KOPT-K1 (cell line): ENCODE measurements around the gene SERPIND1.

Experiments used
- H3K27ac ChIP-seq: fragments of 200-600 bp; sonication (generic); 2 replicates; pipeline ENCODE4 v1.5.1; 2016; ENCODE audit warnings: antibody characterized with exemption, mild to moderate bottlenecking, low read depth, low read length; ENCODE audit not compliant: poor library complexity, severe bottlenecking
- H3K36me3 ChIP-seq: fragments of 200-600 bp; sonication (generic); 2 replicates; pipeline ENCODE4 v1.5.1; 2017; ENCODE audit warnings: antibody characterized with exemption, mild to moderate bottlenecking, low read length, moderate library complexity; ENCODE audit not compliant: insufficient read depth
- H3K9me3 ChIP-seq: fragments of 200-600 bp; sonication (generic); 2 replicates; pipeline ENCODE4 v1.5.1; 2017; ENCODE audit warnings: antibody characterized with exemption, low read length, mild to moderate bottlenecking; ENCODE audit not compliant: insufficient read depth, poor library complexity, severe bottlenecking

SERPIND1 gene

DNA sequence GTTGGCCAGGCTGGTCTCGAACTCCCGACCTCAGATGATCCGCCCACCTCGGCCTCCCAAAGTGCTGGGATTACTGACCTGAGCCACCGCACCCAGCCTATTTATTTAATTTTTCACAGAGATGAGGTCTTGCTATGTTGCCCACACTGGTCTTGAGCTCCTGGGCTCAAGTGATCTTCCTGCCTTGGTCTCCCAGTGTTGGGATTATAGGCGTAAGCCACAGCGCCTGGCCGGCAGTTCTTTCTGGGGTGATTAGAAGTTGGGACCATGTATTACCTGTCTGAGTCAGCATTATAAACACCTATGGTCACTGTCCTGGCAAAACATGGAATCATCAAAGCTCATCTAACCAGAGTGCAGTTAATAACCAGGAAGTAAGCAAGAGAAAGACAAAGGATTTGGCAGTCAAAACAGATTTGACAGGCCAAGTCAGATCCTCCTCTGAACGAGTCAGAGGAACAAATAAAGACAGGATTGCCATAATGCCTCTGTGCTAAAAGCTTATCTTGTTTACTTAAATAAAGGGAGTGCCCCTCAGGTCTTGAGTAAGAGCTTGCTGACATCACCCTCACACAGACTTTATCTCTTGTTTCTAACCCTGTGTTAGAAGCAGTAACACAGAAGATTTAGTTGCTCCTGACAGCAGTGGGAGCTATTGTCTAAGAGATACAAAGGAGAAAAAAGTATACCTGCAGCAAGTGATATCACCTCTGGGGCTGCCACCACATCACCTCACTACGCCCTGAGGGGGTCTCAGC, 3.7 kb downstream of the SERPIND1 start:
- Histone ChIP-seq H3K27ac (no peak overlapping the region), H3K36me3 (peaks cover 73% of the 10 kb centered on the region), H3K9me3 (no peaks in the 10 kb centered on the region)

DNA sequence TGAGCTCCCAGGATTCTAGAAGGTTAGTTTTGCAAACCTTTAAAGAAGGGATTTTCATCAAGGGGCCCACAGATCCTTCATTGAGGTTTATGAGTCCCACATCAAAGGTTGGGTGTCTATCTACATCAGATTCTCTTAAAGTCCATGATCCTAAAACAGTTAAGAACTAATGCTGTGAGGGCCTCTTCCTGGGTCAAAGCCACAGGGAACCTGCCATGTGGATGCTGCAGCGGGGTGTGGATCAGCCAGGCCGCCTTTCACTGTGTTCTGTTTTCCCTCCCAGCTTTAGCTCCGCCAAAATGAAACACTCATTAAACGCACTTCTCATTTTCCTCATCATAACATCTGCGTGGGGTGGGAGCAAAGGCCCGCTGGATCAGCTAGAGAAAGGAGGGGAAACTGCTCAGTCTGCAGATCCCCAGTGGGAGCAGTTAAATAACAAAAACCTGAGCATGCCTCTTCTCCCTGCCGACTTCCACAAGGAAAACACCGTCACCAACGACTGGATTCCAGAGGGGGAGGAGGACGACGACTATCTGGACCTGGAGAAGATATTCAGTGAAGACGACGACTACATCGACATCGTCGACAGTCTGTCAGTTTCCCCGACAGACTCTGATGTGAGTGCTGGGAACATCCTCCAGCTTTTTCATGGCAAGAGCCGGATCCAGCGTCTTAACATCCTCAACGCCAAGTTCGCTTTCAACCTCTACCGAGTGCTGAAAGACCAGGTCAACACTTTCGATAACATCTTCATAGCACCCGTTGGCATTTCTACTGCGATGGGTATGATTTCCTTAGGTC, 5.3 kb downstream of the SERPIND1 start:
- H3K9me3 ChIP-seq: no peaks in the 10 kb centered on the region
- H3K27ac ChIP-seq: no peak overlapping the region
- H3K36me3 ChIP-seq: peaks cover 83% of the 10 kb centered on the region

DNA sequence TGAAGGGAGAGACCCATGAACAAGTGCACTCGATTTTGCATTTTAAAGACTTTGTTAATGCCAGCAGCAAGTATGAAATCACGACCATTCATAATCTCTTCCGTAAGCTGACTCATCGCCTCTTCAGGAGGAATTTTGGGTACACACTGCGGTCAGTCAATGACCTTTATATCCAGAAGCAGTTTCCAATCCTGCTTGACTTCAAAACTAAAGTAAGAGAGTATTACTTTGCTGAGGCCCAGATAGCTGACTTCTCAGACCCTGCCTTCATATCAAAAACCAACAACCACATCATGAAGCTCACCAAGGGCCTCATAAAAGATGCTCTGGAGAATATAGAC, 5.9 kb downstream of the SERPIND1 start:
- Histone ChIP-seq H3K36me3 (peaks cover 79% of the 10 kb centered on the region), H3K27ac (no peak overlapping the region), H3K9me3 (no peaks in the 10 kb centered on the region)

DNA sequence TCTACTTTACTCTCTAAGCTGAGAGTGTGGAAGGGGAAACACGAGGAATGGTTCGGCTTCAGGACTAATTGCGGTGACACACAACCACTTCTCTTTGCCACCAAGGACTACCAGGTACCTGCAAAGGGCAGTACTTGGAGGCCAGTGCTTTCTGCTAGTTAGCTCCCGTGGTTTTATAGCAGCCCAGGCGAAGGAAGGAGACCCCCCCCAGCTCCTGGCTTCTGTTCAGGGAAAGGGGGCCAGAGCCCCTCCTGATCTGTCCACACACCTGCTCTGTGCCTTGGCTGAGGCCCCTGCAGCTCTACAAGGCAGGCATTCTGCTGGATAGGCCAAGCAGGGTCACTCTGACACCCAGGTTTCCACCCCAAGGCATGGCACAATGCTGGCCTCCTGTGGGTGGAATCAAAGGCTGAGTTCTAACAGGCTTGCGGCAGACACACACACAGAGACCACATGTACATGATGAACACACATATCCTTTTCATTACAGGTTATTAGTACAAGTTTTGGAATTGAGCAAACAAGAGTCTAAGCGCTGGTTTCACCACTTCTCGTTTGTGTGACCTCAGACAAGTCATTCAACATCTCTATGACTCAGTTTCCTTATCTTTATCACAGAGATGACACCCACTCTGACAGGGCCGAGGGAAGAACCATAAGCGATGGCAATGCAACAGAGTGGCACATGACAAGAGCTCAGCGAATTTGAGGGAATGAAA, 7.5 kb downstream of the SERPIND1 start:
- H3K27ac ChIP-seq: no peak overlapping the region
- H3K9me3 ChIP-seq: no peaks in the 10 kb centered on the region
- H3K36me3 ChIP-seq: peaks cover 82% of the 10 kb centered on the region

DNA sequence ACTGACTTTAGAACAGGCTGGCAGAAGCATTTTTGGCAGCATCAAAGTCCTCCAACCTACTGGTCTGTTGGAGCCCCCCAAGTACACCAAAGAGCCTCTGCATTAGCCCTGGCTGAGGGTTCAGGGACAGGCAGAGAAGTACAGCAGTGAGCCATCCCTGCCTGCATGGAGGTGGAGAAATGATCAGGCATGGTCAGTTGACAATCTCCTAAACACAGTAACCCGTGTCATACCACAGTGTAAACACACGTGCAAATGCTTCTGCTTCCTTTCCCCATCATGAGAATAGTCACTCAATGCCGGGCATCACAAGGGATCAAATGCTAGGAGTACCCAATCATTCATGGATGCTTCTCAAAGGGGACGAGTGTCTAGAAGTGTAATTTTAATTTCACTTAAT, 8.2 kb downstream of the SERPIND1 start:
- H3K36me3 ChIP-seq: peaks cover 87% of the 10 kb centered on the region

DNA sequence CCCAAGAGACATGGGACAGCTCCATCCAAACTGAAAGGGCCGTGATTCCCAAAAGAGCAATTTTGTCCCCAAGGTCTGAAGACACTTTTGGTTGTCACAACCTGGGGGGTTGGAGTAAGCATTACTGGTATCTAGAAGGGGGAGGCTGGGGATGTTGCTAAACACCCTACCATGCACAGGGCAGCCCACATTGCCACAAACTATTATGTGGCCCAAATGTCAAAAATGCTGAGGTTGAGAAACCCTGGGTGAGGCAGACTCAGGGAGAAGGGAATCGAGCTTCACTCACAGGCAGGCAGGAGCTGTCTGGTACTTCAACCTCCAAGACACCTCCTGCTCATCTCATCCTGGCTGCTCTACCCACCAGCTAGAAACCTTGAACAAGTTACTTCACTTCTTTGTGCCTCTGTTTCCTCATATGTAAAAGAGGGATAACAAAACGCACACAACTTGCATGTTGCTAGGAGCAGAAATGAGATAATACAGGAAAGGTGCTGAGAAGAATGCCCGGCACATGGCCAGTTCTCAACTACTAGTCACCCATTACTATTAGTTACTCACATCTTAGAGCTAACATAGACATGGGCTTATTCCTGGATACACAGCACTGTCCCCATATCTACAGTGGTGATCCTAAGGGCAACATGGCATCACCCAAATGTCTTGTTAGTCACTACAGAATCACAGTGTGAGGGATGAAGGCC, 8.8 kb downstream of the SERPIND1 start:
- Histone ChIP-seq H3K27ac (no peak overlapping the region), H3K9me3 (no peaks in the 10 kb centered on the region), H3K36me3 (peaks cover 88% of the 10 kb centered on the region)

More for the DNA sequence above, 8.2 kb downstream of the SERPIND1 start:
- H3K9me3 ChIP-seq: no peaks in the 10 kb centered on the region
- H3K27ac ChIP-seq: no peak overlapping the region

DNA sequence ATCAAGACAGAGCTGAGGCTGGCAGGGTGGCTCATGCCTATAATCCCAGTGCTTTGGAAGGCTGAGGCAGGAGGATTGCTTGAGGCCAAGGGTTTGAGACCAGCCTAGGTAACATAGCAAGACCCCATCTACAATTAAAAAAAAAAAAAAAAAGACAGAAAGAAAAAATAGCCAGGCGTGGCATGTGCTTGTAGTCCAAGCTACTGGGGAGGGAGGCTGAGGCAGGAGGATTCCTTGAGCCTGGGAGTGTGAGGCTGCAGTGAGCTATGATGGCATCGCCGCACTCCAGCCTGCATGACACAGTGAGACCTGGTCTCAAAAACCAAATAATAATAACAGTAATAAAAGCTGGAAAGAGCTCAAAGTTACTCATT, 9.4 kb downstream of the SERPIND1 start:
- Histone ChIP-seq H3K27ac (no peak overlapping the region), H3K36me3 (peaks cover 89% of the 10 kb centered on the region), H3K9me3 (no peaks in the 10 kb centered on the region)

DNA sequence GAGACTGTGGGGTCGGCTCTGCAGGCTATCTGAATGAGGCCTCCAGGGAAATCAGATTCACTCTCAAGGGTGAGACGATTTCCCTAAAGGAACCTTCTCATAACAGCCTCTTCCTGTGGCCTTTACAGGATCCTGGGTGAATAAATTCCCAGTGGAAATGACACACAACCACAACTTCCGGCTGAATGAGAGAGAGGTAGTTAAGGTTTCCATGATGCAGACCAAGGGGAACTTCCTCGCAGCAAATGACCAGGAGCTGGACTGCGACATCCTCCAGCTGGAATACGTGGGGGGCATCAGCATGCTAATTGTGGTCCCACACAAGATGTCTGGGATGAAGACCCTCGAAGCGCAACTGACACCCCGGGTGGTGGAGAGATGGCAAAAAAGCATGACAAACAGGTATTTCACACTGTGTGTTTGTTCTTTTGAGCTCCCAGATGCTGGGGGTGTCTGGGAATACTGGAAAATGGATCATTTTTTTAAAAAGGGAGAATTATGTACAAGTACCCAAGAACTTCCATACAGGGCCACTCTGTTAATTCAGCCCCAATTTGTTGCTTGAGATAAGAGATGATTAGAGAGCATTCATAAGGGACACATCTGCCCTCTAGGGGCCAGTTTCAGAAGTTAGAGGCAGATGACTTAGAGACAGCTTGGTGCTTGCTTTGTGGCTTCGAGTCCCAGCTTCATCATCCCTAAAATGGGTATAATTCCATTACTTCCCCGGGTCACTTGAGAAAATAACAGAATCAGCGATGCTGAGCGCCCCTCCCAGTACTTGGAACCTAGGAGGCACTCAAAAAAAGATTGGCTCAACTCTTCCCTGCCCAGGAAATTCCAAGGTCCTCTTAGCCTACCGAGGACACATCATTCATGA, 10.2 kb downstream of the SERPIND1 start:
- no peaks in the 10 kb centered on the region for H3K9me3 ChIP-seq
- no peak overlapping the region for H3K27ac ChIP-seq
- H3K36me3 ChIP-seq: peaks cover 89% of the 10 kb centered on the region

DNA sequence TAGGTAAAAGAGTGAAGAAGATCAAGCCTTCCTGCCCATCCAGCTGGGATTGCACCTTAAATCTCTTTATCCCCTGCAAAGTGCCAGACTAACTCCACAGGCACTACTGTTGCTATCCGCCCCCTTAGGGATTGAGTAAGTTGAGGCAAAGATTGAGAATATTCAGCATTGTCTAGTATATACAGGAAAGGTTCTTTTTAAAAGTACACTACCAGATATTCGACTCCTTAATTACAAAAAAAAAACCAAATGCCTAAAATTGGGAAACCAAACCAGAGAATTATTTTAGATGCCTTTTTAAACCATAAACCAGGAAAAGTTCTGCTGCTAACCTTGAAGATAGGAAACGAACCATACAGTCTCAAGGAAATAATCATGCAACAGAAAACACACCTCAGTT, 11.5 kb downstream of the SERPIND1 start:
- H3K27ac ChIP-seq: no peak overlapping the region
- H3K9me3 ChIP-seq: no peaks in the 10 kb centered on the region
- H3K36me3 ChIP-seq: peaks cover 91% of the 10 kb centered on the region

DNA sequence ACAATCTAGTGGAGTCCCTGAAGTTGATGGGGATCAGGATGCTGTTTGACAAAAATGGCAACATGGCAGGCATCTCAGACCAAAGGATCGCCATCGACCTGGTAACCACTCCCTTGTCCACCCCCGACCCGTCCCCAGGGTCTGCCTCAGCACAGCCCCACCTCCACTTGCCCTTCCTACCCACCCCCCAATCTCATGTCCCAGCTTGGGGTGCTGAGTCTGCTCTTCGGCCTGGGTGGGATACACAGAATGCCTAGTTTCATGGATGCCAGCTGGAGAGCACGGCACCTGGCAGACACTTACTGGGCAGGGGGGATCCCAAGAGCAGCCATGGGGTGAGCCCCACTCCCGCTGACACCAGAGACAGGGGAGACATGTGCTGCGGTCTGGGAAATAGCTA, 12.1 kb downstream of the SERPIND1 start:
- H3K27ac ChIP-seq: no peak overlapping the region
- H3K9me3 ChIP-seq: no peaks in the 10 kb centered on the region
- H3K36me3 ChIP-seq: peaks cover 91% of the 10 kb centered on the region

DNA sequence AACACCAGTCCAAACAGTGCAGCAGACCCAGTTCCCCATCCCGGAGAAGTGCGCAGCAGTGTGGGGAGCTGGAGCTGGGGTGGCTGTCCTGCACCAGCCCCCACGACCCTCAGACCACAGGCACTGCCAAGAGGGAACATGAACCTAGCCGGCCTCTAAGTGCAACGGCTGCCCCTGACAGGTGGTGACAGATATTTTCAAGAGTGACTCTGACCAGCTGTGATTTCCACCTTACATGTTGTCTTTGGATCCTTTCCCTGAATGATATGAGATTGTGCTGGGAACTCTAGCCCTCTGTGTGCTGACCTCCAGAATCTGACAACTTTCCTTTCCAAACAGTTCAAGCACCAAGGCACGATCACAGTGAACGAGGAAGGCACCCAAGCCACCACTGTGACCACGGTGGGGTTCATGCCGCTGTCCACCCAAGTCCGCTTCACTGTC, 12.6 kb downstream of the SERPIND1 start:
- Histone ChIP-seq H3K27ac (no peak overlapping the region), H3K9me3 (no peaks in the 10 kb centered on the region), H3K36me3 (peaks cover 91% of the 10 kb centered on the region)

DNA sequence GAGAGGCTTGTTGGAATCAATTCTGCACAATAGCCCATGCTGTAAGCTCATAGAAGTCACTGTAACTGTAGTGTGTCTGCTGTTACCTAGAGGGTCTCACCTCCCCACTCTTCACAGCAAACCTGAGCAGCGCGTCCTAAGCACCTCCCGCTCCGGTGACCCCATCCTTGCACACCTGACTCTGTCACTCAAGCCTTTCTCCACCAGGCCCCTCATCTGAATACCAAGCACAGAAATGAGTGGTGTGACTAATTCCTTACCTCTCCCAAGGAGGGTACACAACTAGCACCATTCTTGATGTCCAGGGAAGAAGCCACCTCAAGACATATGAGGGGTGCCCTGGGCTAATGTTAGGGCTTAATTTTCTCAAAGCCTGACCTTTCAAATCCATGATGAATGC, 13.3 kb downstream of the SERPIND1 start:
- Histone ChIP-seq H3K36me3 (peaks cover 90% of the 10 kb centered on the region), H3K9me3 (no peaks in the 10 kb centered on the region), H3K27ac (no peak overlapping the region)

DNA sequence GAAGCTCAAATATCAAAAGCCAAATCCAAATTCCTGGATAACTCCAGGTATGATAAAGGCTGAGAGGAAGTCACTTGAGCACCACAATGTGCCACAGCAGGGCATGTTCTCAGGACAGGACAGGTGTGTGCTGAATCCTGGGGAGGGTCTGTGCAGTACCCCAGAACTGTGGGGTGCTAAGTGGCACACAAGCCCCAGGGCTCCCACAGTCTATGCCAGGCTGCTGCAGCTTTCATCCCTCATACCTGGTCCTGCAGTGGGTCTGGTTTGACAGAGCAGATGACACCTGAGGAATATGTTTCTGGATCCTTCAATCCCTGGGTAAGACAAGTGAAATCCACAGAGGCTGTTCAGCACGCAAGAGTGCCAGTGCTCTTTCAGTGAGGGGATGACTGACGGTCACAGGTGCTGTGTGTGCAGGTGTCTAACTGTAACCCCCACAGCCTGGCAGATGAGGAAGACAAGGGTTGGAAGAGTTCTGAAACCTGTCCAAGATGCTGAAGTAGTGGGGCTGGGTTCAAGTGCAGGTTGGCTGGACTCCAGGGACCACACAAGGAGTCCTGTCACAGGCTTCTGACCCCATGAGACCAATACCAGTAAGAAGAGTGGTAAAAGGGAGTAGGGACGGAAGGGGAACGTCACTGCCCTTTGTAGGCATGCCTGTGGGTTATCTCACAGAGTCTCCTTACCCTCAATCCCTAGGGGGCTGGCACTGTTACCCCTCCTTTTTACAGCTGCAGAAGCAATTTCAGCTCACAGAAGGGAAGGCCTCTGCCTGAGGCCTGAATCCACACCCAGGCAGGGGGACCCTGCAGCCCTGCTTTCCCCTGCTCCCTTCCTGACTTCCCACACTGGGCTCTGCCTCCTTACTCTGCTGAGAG, 14.1 kb downstream of the SERPIND1 start:
- Histone ChIP-seq H3K9me3 (no peaks in the 10 kb centered on the region), H3K36me3 (peaks cover 90% of the 10 kb centered on the region), H3K27ac (no peak overlapping the region)
